GM23338 (cell line): ENCODE data around the gene ZNF277. TPM values are rescaled to one million over a fixed set of nuclear protein-coding genes. Genes with fewer than 3 reads are reported as not detected.

Experiments used
- ATAC-seq: fragments of 200-7000 bp; cut with Tn5 transposase; 3 replicates; pipeline ENCODE4 v1.9.1; 2020
- DNase-seq: peaks from one replicate; pipeline ENCODE4 v3.0.0-alpha.2; 2015; ENCODE audit warnings: low spot score
- H2AFZ ChIP-seq: fragments of 200-600 bp; sonication (generic); 2 replicates; pipeline ENCODE4 v1.8.0; 2016; ENCODE audit warnings: antibody characterized with exemption, mild to moderate bottlenecking, moderate library complexity
- H3F3A ChIP-seq: fragments of 200-600 bp; sonication (generic); replicated peaks from 2 replicates; pipeline ENCODE4 v1.8.0; 2017; ENCODE audit warnings: antibody characterized with exemption, mixed run types, low read depth
- H3K27ac ChIP-seq: fragments of 200-600 bp; sonication (generic); 2 replicates; pipeline ENCODE4 v1.6.1; 2016; ENCODE audit warnings: low read depth
- H3K27me3 ChIP-seq: fragments of 200-600 bp; sonication (generic); 2 replicates; pipeline ENCODE4 v1.8.0; 2016; ENCODE audit warnings: mild to moderate bottlenecking, mixed run types, moderate library complexity; ENCODE audit not compliant: insufficient read depth
- H3K36me3 ChIP-seq: fragments of 200-600 bp; sonication (generic); 2 replicates; pipeline ENCODE4 v1.8.0; 2016; ENCODE audit warnings: mild to moderate bottlenecking; ENCODE audit not compliant: insufficient read depth
- H3K4me1 ChIP-seq: fragments of 200-600 bp; sonication (generic); 2 replicates; pipeline ENCODE4 v1.8.0; 2016; ENCODE audit warnings: mild to moderate bottlenecking, moderate library complexity; ENCODE audit not compliant: insufficient read depth
- H3K4me2 ChIP-seq: fragments of 200-600 bp; sonication (generic); 2 replicates; pipeline ENCODE4 v1.7.1; 2017; ENCODE audit warnings: mixed run types
- H3K4me3 ChIP-seq: fragments of 200-600 bp; sonication (generic); 2 replicates; pipeline ENCODE4 v1.6.1; 2016; ENCODE audit warnings: mixed run types
- H3K79me2 ChIP-seq: fragments of 200-600 bp; sonication (generic); replicated peaks from 2 replicates; pipeline ENCODE4 v1.8.0; 2017; ENCODE audit warnings: mild to moderate bottlenecking; ENCODE audit not compliant: insufficient read depth
- H3K9me2 ChIP-seq: fragments of 200-600 bp; sonication (generic); 2 replicates; pipeline ENCODE4 v1.8.0; 2017; ENCODE audit not compliant: insufficient read depth
- H4K20me1 ChIP-seq: fragments of 200-600 bp; sonication (generic); replicated peaks from 2 replicates; pipeline ENCODE4 v1.8.0; 2017; ENCODE audit warnings: mild to moderate bottlenecking; ENCODE audit not compliant: insufficient read depth
- H3K27ac Mint-ChIP-seq: 2 replicates; pipeline ENCODE4 v1.8.0; 2020; ENCODE audit warnings: inconsistent platforms, mild to moderate bottlenecking, moderate library complexity, mixed read lengths
- H3K27me3 Mint-ChIP-seq: 3 replicates; pipeline ENCODE4 v1.8.0; 2022; ENCODE audit warnings: low read depth, mild to moderate bottlenecking, moderate library complexity, mixed read lengths, inconsistent platforms; ENCODE audit not compliant: insufficient read depth, poor library complexity
- H3K36me3 Mint-ChIP-seq: 3 replicates; pipeline ENCODE4 v1.8.0; 2021; ENCODE audit warnings: low read depth, mild to moderate bottlenecking, inconsistent platforms, moderate library complexity, mixed read lengths
- H3K4me1 Mint-ChIP-seq: 3 replicates; pipeline ENCODE4 v1.8.0; 2020; ENCODE audit warnings: mild to moderate bottlenecking, inconsistent platforms, mixed read lengths
- H3K4me3 Mint-ChIP-seq: 3 replicates; pipeline ENCODE4 v1.8.0; 2021; ENCODE audit warnings: moderate library complexity, mild to moderate bottlenecking, inconsistent platforms, mixed read lengths
- H3K9me3 Mint-ChIP-seq: 3 replicates; pipeline ENCODE4 v1.8.0; 2020; ENCODE audit warnings: moderate library complexity, mild to moderate bottlenecking, inconsistent platforms, mixed read lengths
- CREB1 ChIP-seq: fragments of 250-450 bp; sonication (Bioruptor Pico); IDR thresholded peaks from 2 replicates; pipeline ENCODE4 v1.5.0; 2020; ENCODE audit warnings: low read depth, mild to moderate bottlenecking, moderate library complexity
- CTCF ChIP-seq, 2 experiments: fragments of 200-600 bp in 1 of 2; sonication (generic) in 1 of 2; conservative IDR thresholded peaks; 2 replicates each; pipeline versions ENCODE4 v1.5.1 to v1.6.1; 2016 to 2017; ENCODE audit warnings: antibody characterized with exemption in 2 of 2, low read depth in 2 of 2, mild to moderate bottlenecking in 2 of 2, moderate library complexity in 1 of 2
- ETS1 ChIP-seq: IDR thresholded peaks from 2 replicates; pipeline ENCODE4 v1.6.1; 2016; ENCODE audit warnings: antibody characterized with exemption
- EZH2 ChIP-seq: fragments of 200-600 bp; sonication (generic); IDR thresholded peaks from one replicate; pipeline ENCODE4 v1.8.0; 2017; ENCODE audit warnings: antibody characterized with exemption, mild to moderate bottlenecking, low read depth; ENCODE audit not compliant: unreplicated experiment
- EZH2phosphoT487 ChIP-seq: fragments of 200-600 bp; sonication (generic); IDR thresholded peaks from one replicate; pipeline ENCODE4 v1.8.1; 2018; ENCODE audit warnings: antibody characterized with exemption; ENCODE audit not compliant: unreplicated experiment
- NANOG ChIP-seq: IDR thresholded peaks from 2 replicates; pipeline ENCODE4 v1.6.1; 2016; ENCODE audit warnings: antibody characterized with exemption, borderline replicate concordance
- POLR2AphosphoS5 ChIP-seq: IDR thresholded peaks from 2 replicates; pipeline ENCODE4 v1.6.1; 2016; ENCODE audit warnings: antibody characterized with exemption, low read depth
- ZNF114 ChIP-seq: fragments of 250-450 bp; sonication (Bioruptor Pico); IDR thresholded peaks from 2 replicates; pipeline ENCODE4 v1.5.0; 2020; ENCODE audit warnings: mild to moderate bottlenecking, moderate library complexity
- ZNF331 ChIP-seq: fragments of 250-450 bp; sonication (Bioruptor Pico); IDR thresholded peaks from 2 replicates; pipeline ENCODE4 v1.5.0; 2020; ENCODE audit warnings: low read depth, mild to moderate bottlenecking, moderate library complexity
- polyA plus RNA-seq: library from polyadenylated mRNA; unstranded; fragments of >200 nt; fragmentation: Nextera tagmentation; extraction: Ambion mirVana; gene quantifications from 2 replicates; pipeline ENCODE4 v1.2.1, GENCODE V29; 2016
- total RNA-seq: library from RNA; depleted of rRNA; stranded (reverse); fragments of >200 nt; shearing (Covaris generic); gene quantifications from 2 replicates; pipeline ENCODE4 v1.2.3, GENCODE V29; 2014
- TF ChIP-seq, protein P1 (sequence below): IDR thresholded peaks from one replicate; pipeline ENCODE4 v1.6.1; 2018; ENCODE audit warnings: antibody characterized with exemption; ENCODE audit not compliant: unreplicated experiment

ZNF277 gene
- total and polyA plus RNA-seq, 2 experiments from 2014 or later = 25.4 to 28.9 TPM

DNA sequence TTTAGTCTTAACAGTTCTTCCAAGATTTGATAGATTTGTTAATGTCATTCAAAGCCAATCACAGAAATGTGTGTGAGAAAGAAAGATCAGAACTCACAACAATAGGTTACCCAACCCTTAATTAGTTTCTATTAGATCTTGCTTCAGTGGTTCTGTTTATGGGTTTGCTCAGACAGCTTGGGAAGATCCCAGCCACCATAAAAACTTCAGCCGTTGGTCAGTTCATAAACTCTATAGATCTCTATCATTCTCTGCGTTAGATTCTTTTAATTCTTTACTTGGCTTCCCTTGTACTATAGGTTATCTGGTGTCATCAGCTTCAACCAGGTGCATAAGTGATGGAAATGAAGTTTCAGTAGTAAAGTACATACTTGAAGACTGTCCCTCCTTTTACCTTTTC lies 54.4 kb downstream of the ZNF277 start:
- H3K36me3 Mint-ChIP-seq = no peaks in the 10 kb centered on the region
- H3K27ac ChIP-seq = no peak overlapping the region
- H3K4me1 Mint-ChIP-seq = peaks cover 52% of the 10 kb centered on the region
- H3K4me3 Mint-ChIP-seq = no peak overlapping the region
- peaks cover 48% of the 10 kb centered on the region for H3K79me2 ChIP-seq
- H3K9me3 Mint-ChIP-seq = no peaks in the 10 kb centered on the region
- no peaks in the 10 kb centered on the region for H3K27me3 ChIP-seq
- peaks cover 49% of the 10 kb centered on the region for H3K4me1 ChIP-seq
- no peak overlapping the region for H2AFZ ChIP-seq
- no peak overlapping the region for H3K4me3 ChIP-seq
- no peak for TF ChIP-seq ETS1
- ATAC-seq (no peak), DNase-seq (no peak)
- no peaks in the 10 kb centered on the region for H3K27me3 Mint-ChIP-seq
- H3F3A ChIP-seq = no peaks in the 10 kb centered on the region
- no peak overlapping the region for H3K4me2 ChIP-seq
- H4K20me1 ChIP-seq = no peaks in the 10 kb centered on the region; the same call in 1 of the 2 replicates
- H3K36me3 ChIP-seq = no peaks in the 10 kb centered on the region
- no peaks in the 10 kb centered on the region for H3K9me2 ChIP-seq
- no peak overlapping the region; the same call in 1 of the 2 replicates for H3K27ac Mint-ChIP-seq

GRCh38 chr7:112262036-112262435 lies 55.5 kb downstream of the ZNF277 start:
- peaks cover 55% of the 10 kb centered on the region for H3K4me1 ChIP-seq
- no peaks in the 10 kb centered on the region for H3K27me3 ChIP-seq
- H3K4me2 ChIP-seq = peak overlapping the region; percentile 4; the same call in 1 of the 2 replicates
- no peaks in the 10 kb centered on the region for H3K9me2 ChIP-seq
- DNase-seq (no peak), ATAC-seq (no peak)
- no peak overlapping the region for H3K27ac ChIP-seq
- H3K79me2 ChIP-seq = peaks cover 46% of the 10 kb centered on the region
- H3K27ac Mint-ChIP-seq = no peak overlapping the region
- no peak overlapping the region for H3K4me3 ChIP-seq
- no peaks in the 10 kb centered on the region for H3K27me3 Mint-ChIP-seq
- no peaks in the 10 kb centered on the region for H3F3A ChIP-seq
- no peaks in the 10 kb centered on the region; the same call in 1 of the 2 replicates for H4K20me1 ChIP-seq
- peaks cover 55% of the 10 kb centered on the region for H3K4me1 Mint-ChIP-seq
- no peak overlapping the region for H3K4me3 Mint-ChIP-seq
- no peaks in the 10 kb centered on the region for H3K36me3 ChIP-seq
- H3K36me3 Mint-ChIP-seq = no peaks in the 10 kb centered on the region
- no peak overlapping the region for H2AFZ ChIP-seq
- H3K9me3 Mint-ChIP-seq = no peaks in the 10 kb centered on the region
- TF ChIP-seq CREB1 (CRISPR knock-in tag) = no peak
- TF ChIP-seq, protein P1, sequence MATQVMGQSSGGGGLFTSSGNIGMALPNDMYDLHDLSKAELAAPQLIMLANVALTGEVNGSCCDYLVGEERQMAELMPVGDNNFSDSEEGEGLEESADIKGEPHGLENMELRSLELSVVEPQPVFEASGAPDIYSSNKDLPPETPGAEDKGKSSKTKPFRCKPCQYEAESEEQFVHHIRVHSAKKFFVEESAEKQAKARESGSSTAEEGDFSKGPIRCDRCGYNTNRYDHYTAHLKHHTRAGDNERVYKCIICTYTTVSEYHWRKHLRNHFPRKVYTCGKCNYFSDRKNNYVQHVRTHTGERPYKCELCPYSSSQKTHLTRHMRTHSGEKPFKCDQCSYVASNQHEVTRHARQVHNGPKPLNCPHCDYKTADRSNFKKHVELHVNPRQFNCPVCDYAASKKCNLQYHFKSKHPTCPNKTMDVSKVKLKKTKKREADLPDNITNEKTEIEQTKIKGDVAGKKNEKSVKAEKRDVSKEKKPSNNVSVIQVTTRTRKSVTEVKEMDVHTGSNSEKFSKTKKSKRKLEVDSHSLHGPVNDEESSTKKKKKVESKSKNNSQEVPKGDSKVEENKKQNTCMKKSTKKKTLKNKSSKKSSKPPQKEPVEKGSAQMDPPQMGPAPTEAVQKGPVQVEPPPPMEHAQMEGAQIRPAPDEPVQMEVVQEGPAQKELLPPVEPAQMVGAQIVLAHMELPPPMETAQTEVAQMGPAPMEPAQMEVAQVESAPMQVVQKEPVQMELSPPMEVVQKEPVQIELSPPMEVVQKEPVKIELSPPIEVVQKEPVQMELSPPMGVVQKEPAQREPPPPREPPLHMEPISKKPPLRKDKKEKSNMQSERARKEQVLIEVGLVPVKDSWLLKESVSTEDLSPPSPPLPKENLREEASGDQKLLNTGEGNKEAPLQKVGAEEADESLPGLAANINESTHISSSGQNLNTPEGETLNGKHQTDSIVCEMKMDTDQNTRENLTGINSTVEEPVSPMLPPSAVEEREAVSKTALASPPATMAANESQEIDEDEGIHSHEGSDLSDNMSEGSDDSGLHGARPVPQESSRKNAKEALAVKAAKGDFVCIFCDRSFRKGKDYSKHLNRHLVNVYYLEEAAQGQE = no peak
- TF ChIP-seq NANOG = no peak
- TF ChIP-seq ZNF331 = no peak
- TF ChIP-seq ZNF114 = no peak
- TF ChIP-seq EZH2phosphoT487 = no peak
- TF ChIP-seq EZH2 = no peak
- TF ChIP-seq POLR2AphosphoS5 = no peak
- TF ChIP-seq CTCF (conservative IDR thresholded peaks at IDR 0.05; ENCODE audit: low read depth in 2 of 2) = no peak
- TF ChIP-seq ETS1 = no peak
